ENCODE measurements around the gene PTCSC3. TPM values are rescaled to one million over a fixed set of nuclear protein-coding genes. Genes with fewer than 3 reads are reported as not detected.

PTCSC3 gene
- not detected in 2 replicates for total RNA-seq (ENCODE audit: low replicate concordance)

- Histone ChIP-seq H4K20me1 (ENCODE audit: low read depth) (no peaks in the 10 kb centered on the region), H3K9ac (no peak within 1 kb of the TSS), H3K4me1 (peaks cover 14% of the 10 kb centered on the region), H3K27me3 (no peaks in the 10 kb centered on the region), H3K4me2 (no peak within 1 kb of the TSS), H3K27ac (no peak within 1 kb of the TSS), H2AFZ (replicated peaks) (no peak within 1 kb of the TSS), H3K9me3 (ENCODE audit: low read depth) (no peaks in the 10 kb centered on the region), H3F3A (ENCODE audit: low read depth) (no peaks in the 10 kb centered on the region), H3K4me3 (no peak within 1 kb of the TSS), H3K36me3 (no peaks in the 10 kb centered on the region), H3K79me2 (ENCODE audit: low read depth) (no peaks in the 10 kb centered on the region)
- no peaks in the 10 kb centered on the region for H3K9me3 Mint-ChIP-seq
- H3K4me3 Mint-ChIP-seq, result no peak within 1 kb of the TSS
- no peaks in the 10 kb centered on the region for H3K4me1 Mint-ChIP-seq
- H3K36me3 Mint-ChIP-seq, result no peaks in the 10 kb centered on the region
- no peaks in the 10 kb centered on the region for H3K27me3 Mint-ChIP-seq (ENCODE audit: insufficient read depth, low read depth)
- no peak for TF ChIP-seq EZH2 (IDR thresholded peaks at IDR 0.05)
- no peak for TF ChIP-seq CTCF (IDR thresholded peaks at IDR 0.05)
- TF ChIP-seq EZH2phosphoT487 (IDR thresholded peaks at IDR 0.05), result no peak
- no peak for DNase-seq (ENCODE audit: low spot score)
- no peak within 1 kb of the TSS for H3K27ac Mint-ChIP-seq
Measured at GRCh38 chr14:36176524-36176923, at the start of gene PTCSC3. PTCSC3 (minus strand) TSS chr14:36176722.

GRCh38 chr14:36226164-36226563 is 49.6 kb upstream of the PTCSC3 start:
- Mint-ChIP-seq H3K27ac (no peak overlapping the region), H3K4me3 (no peak overlapping the region), H3K27me3 (ENCODE audit: insufficient read depth, low read depth) (peaks cover 7% of the 10 kb centered on the region), H3K36me3 (no peaks in the 10 kb centered on the region), H3K9me3 (no peaks in the 10 kb centered on the region), H3K4me1 (peaks cover 16% of the 10 kb centered on the region)
- Histone ChIP-seq H3K4me3 (no peak overlapping the region), H3K79me2 (ENCODE audit: low read depth) (no peaks in the 10 kb centered on the region), H3K36me3 (no peaks in the 10 kb centered on the region), H3K27me3 (no peaks in the 10 kb centered on the region), H3K27ac (no peak overlapping the region), H3F3A (ENCODE audit: low read depth) (peaks cover 9% of the 10 kb centered on the region), H3K4me1 (peaks cover 26% of the 10 kb centered on the region), H3K9me3 (ENCODE audit: low read depth) (no peaks in the 10 kb centered on the region), H4K20me1 (ENCODE audit: low read depth) (no peaks in the 10 kb centered on the region), H3K4me2 (no peak overlapping the region), H2AFZ (replicated peaks) (no peak overlapping the region), H3K9ac (no peak overlapping the region)
- no peak for TF ChIP-seq EZH2phosphoT487 (IDR thresholded peaks at IDR 0.05)
- no peak for TF ChIP-seq EZH2 (IDR thresholded peaks at IDR 0.05)
- no peak for TF ChIP-seq CTCF (IDR thresholded peaks at IDR 0.05)
- no peak for DNase-seq (ENCODE audit: low spot score)

- H3K27ac Mint-ChIP-seq, result no peak overlapping the region
- no peak overlapping the region for H3K27ac ChIP-seq
- H3K4me2 ChIP-seq, result no peak overlapping the region
- no peaks in the 10 kb centered on the region for H3K79me2 ChIP-seq (ENCODE audit: low read depth)
- peaks cover 7% of the 10 kb centered on the region for H3K27me3 Mint-ChIP-seq (ENCODE audit: insufficient read depth, low read depth)
- no peaks in the 10 kb centered on the region for H3K36me3 Mint-ChIP-seq
- peaks cover 21% of the 10 kb centered on the region for H3K4me1 Mint-ChIP-seq
- no peaks in the 10 kb centered on the region for H4K20me1 ChIP-seq (ENCODE audit: low read depth)
- no peak overlapping the region for H3K4me3 Mint-ChIP-seq
- TF ChIP-seq EZH2phosphoT487 (IDR thresholded peaks at IDR 0.05) (no peak), CTCF (IDR thresholded peaks at IDR 0.05) (no peak), EZH2 (IDR thresholded peaks at IDR 0.05) (no peak)
- no peak overlapping the region for H3K4me3 ChIP-seq
- no peaks in the 10 kb centered on the region for H3K36me3 ChIP-seq
- H3K9me3 ChIP-seq (ENCODE audit: low read depth), result no peaks in the 10 kb centered on the region
- H3K27me3 ChIP-seq, result no peaks in the 10 kb centered on the region
- H2AFZ ChIP-seq (replicated peaks), result no peak overlapping the region
- DNase-seq (ENCODE audit: low spot score), result no peak
- H3K9me3 Mint-ChIP-seq, result no peaks in the 10 kb centered on the region
- no peak overlapping the region for H3K9ac ChIP-seq
- H3K4me1 ChIP-seq, result peaks cover 45% of the 10 kb centered on the region
- H3F3A ChIP-seq (ENCODE audit: low read depth), result peaks cover 13% of the 10 kb centered on the region
Measured at GRCh38 chr14:36224176-36224575, 47.7 kb upstream of the PTCSC3 start.
